ENCODE data around the gene RUNX3. TPM values are rescaled to one million over a fixed set of nuclear protein-coding genes. Genes with fewer than 3 reads are reported as not detected.

Gene RUNX3
- polyA plus RNA-seq, 1 of the 3 experiments (the other 2 are of a cell fraction): not detected

DNA sequence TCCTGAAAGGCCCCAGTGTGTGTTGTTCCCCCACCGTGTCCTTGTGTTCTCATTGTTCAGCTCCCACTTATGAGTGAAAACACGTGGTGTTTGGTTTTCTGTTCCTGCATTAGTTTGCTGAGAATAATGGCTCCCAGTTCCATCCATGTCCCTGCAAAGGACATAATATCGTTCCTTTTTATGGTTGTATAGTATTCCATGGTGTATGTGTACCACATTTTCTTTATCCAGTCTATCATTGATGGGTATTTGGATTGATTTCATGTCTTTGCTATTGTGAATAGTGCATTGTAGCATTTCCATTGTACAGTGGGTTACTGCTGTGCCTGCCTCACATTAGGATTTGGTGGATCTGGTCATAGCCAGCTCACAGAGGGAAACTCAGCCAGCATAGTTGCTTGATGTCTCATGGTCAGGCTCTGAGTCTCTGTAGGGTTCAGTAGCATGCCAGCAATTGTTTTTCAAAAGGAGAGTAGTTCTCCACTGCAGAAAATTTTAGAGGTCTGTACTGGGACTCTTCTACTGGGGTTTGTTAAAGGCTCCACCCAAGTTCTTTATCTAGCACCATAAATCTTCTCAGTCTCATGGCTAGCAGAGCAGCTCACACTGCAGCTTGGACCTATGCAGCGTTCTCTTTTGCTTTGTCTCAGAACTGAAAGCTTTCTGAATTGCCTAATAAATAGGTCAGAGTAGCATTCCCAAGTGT, 41.0 kb downstream of the RUNX3 start:
- CTCF ChIA-PET: interaction anchor here (5.1 kb wide), 1 partner anchor 8 kb away, joined by 31 read pairs; no protein-coding TSS in a partner anchor
- H3K9ac ChIP-seq: no peak overlapping the region
- no peak for DNase-seq

DNA sequence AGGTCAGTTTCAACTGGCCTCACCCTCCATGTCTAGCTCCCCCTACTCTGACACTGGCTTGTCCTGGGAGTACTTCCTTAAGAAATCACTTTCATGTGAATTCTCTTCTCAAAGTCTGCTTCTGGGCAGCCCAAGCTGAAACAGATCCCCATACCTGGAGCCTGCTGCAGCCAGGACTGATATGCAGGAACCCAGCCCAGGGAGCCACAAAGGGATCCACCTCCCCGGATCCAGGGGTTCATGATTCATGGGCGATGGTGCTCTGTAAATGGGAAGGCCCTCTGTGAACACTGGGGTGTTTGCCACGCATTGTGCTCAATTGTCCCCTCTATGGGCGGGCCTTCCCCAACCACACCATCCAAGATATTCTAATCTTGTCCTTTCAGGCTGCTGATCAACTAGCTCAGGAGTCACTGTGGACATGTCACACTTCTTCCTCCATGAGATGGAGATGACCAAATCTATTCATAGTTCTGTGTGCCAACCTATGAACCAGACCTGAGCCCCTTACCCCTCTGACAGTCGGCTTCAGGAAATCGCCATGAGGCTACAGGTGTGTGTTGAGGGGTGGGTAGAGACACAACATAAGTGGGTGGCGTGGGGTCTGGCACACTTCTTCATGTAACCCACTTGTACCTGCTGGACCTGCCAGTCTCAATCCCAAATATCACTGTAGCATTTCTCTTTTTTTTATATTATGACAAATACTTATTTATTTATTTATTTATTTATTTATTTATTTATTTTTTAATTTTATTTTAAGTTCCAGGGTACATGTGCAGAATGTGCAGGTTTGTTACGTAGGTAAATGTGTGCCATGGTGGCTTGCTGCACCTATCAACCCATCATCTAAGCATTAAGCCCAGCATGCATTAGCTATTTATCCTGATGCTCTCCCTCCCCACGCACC, 41.8 kb downstream of the RUNX3 start:
- WGBS (ENCODE audit: low lambda C conversion rate): 62% methylated on average over 8 of the region's 9 CpGs
- no peak overlapping the region for H3K27ac ChIP-seq (ENCODE audit: low read depth in 2 of 2, low read length in 1 of 2)
- H2AFZ ChIP-seq (ENCODE audit: low read depth): no peak overlapping the region
- no peaks in the 10 kb centered on the region for H3K79me2 ChIP-seq (ENCODE audit: insufficient read depth)
- H4K20me1 ChIP-seq (ENCODE audit: insufficient read depth): no peaks in the 10 kb centered on the region
- no peaks in the 10 kb centered on the region for H3F3A ChIP-seq (replicated peaks; ENCODE audit: insufficient read depth)
- no peak for DNase-seq
- H3K36me3 ChIP-seq (replicated peaks in 1 of 2; ENCODE audit: control insufficient read depth in 1 of 2, insufficient read depth in 2 of 2, low read length in 1 of 2): no peaks in the 10 kb centered on the region
- TF ChIP-seq EP300 (IDR thresholded peaks at IDR 0.05; ENCODE audit: borderline replicate concordance in 1 of 2, low read depth in 1 of 2, low read length in 1 of 2): no peak
- TF ChIP-seq GABPA (IDR thresholded peaks at IDR 0.05; ENCODE audit: low read depth): no peak
- TF ChIP-seq FOSL2 (IDR thresholded peaks at IDR 0.05; ENCODE audit: borderline replicate concordance, low read depth): no peak
- H3K27me3 ChIP-seq (ENCODE audit: insufficient read depth): no peaks in the 10 kb centered on the region
- H3K9me2 ChIP-seq: no peaks in the 10 kb centered on the region
- H3K4me1 ChIP-seq (ENCODE audit: control insufficient read depth in 1 of 2, insufficient read depth in 2 of 2, low read depth in 1 of 2, low read length in 1 of 2): no peaks in the 10 kb centered on the region
- no peak overlapping the region for H3K4me3 ChIP-seq (ENCODE audit: low read depth in 2 of 2, low read length in 1 of 2)
- no peak overlapping the region for H3K4me2 ChIP-seq
- CTCF ChIA-PET: interaction anchor here (5.1 kb wide), 1 partner anchor 9 kb away, joined by 31 read pairs; no protein-coding TSS in a partner anchor
- no peak overlapping the region for H3K9ac ChIP-seq
- POLR2A ChIA-PET: no interaction called here
- peaks cover 8% of the 10 kb centered on the region for H3K9me3 ChIP-seq

More for the DNA sequence above, 41.0 kb downstream of the RUNX3 start:
- Histone ChIP-seq H3K79me2 (ENCODE audit: insufficient read depth) (no peaks in the 10 kb centered on the region), H3F3A (replicated peaks; ENCODE audit: insufficient read depth) (no peaks in the 10 kb centered on the region), H3K4me1 (ENCODE audit: control insufficient read depth in 1 of 2, insufficient read depth in 2 of 2, low read depth in 1 of 2, low read length in 1 of 2) (no peaks in the 10 kb centered on the region), H3K27me3 (ENCODE audit: insufficient read depth) (no peaks in the 10 kb centered on the region), H3K9me2 (no peaks in the 10 kb centered on the region), H2AFZ (ENCODE audit: low read depth) (no peak overlapping the region), H3K4me3 (ENCODE audit: low read depth in 2 of 2, low read length in 1 of 2) (no peak overlapping the region), H3K27ac (ENCODE audit: low read depth in 2 of 2, low read length in 1 of 2) (no peak overlapping the region), H3K36me3 (replicated peaks in 1 of 2; ENCODE audit: control insufficient read depth in 1 of 2, insufficient read depth in 2 of 2, low read length in 1 of 2) (no peaks in the 10 kb centered on the region), H3K9me3 (no peaks in the 10 kb centered on the region), H4K20me1 (ENCODE audit: insufficient read depth) (no peaks in the 10 kb centered on the region), H3K4me2 (no peak overlapping the region)
- WGBS (ENCODE audit: low lambda C conversion rate): 24% methylated on average over 4 of the region's 4 CpGs
- TF ChIP-seq EP300 (IDR thresholded peaks at IDR 0.05; ENCODE audit: borderline replicate concordance in 1 of 2, low read depth in 1 of 2, low read length in 1 of 2) (no peak), MEF2A (IDR thresholded peaks at IDR 0.05; ENCODE audit: borderline replicate concordance, low read depth) (no peak), FOSL2 (IDR thresholded peaks at IDR 0.05; ENCODE audit: borderline replicate concordance, low read depth) (0 out of 2 replicates have a peak, but pooled peaks have one; percentile 18)
- TF ChIP-seq, protein P1, sequence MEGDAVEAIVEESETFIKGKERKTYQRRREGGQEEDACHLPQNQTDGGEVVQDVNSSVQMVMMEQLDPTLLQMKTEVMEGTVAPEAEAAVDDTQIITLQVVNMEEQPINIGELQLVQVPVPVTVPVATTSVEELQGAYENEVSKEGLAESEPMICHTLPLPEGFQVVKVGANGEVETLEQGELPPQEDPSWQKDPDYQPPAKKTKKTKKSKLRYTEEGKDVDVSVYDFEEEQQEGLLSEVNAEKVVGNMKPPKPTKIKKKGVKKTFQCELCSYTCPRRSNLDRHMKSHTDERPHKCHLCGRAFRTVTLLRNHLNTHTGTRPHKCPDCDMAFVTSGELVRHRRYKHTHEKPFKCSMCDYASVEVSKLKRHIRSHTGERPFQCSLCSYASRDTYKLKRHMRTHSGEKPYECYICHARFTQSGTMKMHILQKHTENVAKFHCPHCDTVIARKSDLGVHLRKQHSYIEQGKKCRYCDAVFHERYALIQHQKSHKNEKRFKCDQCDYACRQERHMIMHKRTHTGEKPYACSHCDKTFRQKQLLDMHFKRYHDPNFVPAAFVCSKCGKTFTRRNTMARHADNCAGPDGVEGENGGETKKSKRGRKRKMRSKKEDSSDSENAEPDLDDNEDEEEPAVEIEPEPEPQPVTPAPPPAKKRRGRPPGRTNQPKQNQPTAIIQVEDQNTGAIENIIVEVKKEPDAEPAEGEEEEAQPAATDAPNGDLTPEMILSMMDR (IDR thresholded peaks at IDR 0.05): no peak
- POLR2A ChIA-PET: no interaction called here
